ENCODE measurements around the gene PLXNB1.

- TF ChIP-seq POLR2AphosphoS5 (IDR thresholded peaks at IDR 0.05; ENCODE audit: low read depth): no peak
- no peak for TF ChIP-seq CTCF (IDR thresholded peaks at IDR 0.05; ENCODE audit: insufficient read depth, low read length)
Measured at GRCh38 chr3:48395714-48396113, 34.2 kb downstream of the PLXNB1 start.

Data from HL-60 (cell line).